ENCODE data around the gene DNAAF9.

DNA sequence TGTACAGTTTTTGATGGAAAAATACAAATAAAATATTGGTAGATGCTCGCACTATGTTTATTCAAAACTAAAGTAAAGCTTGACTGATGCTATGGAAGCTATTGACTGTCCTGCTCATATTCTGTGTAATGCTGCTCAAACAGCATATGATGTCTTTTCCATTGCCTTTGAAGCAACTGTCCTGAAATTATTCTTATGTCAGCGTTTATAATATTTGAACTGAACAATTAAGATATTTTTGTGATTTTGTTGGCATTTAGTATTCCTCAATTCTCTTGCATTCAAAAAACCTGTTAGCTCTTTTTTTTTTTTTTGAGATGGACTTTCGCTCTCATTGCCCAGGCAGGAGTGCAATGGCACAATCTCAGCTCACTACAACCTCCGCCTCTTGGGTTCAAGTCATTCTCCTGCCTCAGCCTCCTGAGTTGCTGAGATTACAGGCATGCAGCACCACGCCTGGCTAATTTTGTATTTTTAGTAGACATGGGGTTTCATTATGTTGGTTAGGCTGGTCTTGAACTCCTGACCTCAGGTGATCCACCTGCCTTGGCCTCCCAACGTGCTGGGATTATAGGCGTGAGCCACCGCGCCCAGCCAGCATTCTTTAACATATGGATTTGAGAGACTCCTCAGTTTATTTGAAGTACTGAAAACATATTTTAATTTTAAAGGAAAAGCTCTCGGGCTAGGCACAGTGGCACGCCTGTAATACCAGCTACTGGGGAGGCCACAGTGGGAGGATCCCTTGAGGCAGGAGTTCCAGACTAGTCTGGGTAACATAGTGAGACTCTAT is 5.3 kb upstream of the DNAAF9 start:
- TF ChIP-seq, protein P1, sequence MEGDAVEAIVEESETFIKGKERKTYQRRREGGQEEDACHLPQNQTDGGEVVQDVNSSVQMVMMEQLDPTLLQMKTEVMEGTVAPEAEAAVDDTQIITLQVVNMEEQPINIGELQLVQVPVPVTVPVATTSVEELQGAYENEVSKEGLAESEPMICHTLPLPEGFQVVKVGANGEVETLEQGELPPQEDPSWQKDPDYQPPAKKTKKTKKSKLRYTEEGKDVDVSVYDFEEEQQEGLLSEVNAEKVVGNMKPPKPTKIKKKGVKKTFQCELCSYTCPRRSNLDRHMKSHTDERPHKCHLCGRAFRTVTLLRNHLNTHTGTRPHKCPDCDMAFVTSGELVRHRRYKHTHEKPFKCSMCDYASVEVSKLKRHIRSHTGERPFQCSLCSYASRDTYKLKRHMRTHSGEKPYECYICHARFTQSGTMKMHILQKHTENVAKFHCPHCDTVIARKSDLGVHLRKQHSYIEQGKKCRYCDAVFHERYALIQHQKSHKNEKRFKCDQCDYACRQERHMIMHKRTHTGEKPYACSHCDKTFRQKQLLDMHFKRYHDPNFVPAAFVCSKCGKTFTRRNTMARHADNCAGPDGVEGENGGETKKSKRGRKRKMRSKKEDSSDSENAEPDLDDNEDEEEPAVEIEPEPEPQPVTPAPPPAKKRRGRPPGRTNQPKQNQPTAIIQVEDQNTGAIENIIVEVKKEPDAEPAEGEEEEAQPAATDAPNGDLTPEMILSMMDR (IDR thresholded peaks at IDR 0.05) = no peak
- no peak for TF ChIP-seq EP300 (IDR thresholded peaks at IDR 0.05; ENCODE audit: low read depth)
